Uterus (tissue), 2 donors: ENCODE measurements around the gene FBLN1.

Experiments used
- CTCF ChIP-seq, 4 experiments: fragments of 200-600 bp in 2 of 4; fragments of 450-650 bp in 2 of 4; sonication (generic) in 2 of 4; IDR thresholded peaks; one replicate each; pipeline ENCODE4 v1.5.1; 2016 to 2019; ENCODE audit warnings: antibody characterized with exemption in 4 of 4, mild to moderate bottlenecking in 2 of 4, moderate library complexity in 1 of 4
- POLR2A ChIP-seq, 2 donors: fragments of 450-650 bp; IDR thresholded peaks; one replicate each; pipeline ENCODE4 v1.6.1; 2016; ENCODE audit warnings: antibody characterized with exemption in 2 of 2, mild to moderate bottlenecking in 1 of 2, moderate library complexity in 1 of 2

DNA sequence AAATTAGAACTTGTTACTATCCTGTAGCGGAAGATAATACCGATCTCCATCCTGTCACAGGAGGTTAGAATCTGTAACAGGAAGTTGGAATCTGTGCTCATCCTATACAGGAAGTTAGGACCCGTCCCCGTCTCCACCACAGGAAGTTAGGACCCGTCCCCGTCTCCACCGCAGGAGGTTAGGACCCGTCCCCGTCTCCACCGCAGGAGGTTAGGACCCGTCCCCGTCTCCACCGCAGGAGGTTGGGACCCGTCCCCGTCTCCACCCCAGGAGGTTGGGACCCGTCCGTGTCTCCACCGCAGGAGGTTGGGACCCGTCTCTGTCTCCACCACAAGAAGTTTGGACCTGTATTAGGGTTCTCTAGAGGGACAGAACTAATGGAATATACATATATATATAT lies 52.2 kb downstream of the FBLN1 start:
- TF ChIP-seq CTCF (IDR thresholded peaks at IDR 0.05): no peak
- TF ChIP-seq POLR2A (IDR thresholded peaks at IDR 0.05): no peak
